Lower leg skin (tissue), 4 donors: ENCODE results near the gene GRIK5. TPM values are rescaled to one million over a fixed set of nuclear protein-coding genes. Genes with fewer than 3 reads are reported as not detected.

Experiments used
- DNase-seq, 2 donors: peaks; one replicate each; pipeline ENCODE4 v3.0.0-alpha.2; 2019; ENCODE audit warnings: low spot score in 2 of 2
- H3K4me3 ChIP-seq: fragments of 200-600 bp; sonication (generic); 2 replicates; pipeline ENCODE4 v1.5.1; 2017; ENCODE audit warnings: mild to moderate bottlenecking, low read depth; ENCODE audit not compliant: poor library complexity, severe bottlenecking
- POLR2A ChIP-seq, 2 donors: fragments of 450-650 bp; IDR thresholded peaks; one replicate each; pipeline ENCODE4 v1.6.1; 2016 to 2017; ENCODE audit warnings: antibody characterized with exemption in 2 of 2, mild to moderate bottlenecking in 1 of 2, moderate library complexity in 1 of 2
- WGBS, 2 donors: methylation state at CpG; one replicate each; pipeline ENCODE4 v1.1.5; 2018; 5-methylcytosine and 5-hydroxymethylcytosine counted together
- intact Hi-C: fragments of 100-400 bp; cut with DNase I; formaldehyde crosslinking; loops from one replicate; pipeline ENCODE4 v1.15.0; 2023; ENCODE audit warnings: low total_unique reads
- total RNA-seq, 4 donors: library from RNA; depleted of rRNA; stranded (reverse); fragments of >200 nt; gene quantifications; one replicate each; pipeline ENCODE4 v1.1.0, GENCODE V29; 2016
- TF ChIP-seq, protein P1 (sequence below), 3 donors: fragments of 450-650 bp; IDR thresholded peaks; one replicate each; pipeline ENCODE4 v1.5.1; 2016; ENCODE audit warnings: antibody characterized with exemption in 3 of 3, mild to moderate bottlenecking in 3 of 3, moderate library complexity in 2 of 3

The GRIK5 gene
- total RNA-seq, 4 donors from 2014 or later, result 0.11 to 1.4 (median 0.82) TPM

DNA sequence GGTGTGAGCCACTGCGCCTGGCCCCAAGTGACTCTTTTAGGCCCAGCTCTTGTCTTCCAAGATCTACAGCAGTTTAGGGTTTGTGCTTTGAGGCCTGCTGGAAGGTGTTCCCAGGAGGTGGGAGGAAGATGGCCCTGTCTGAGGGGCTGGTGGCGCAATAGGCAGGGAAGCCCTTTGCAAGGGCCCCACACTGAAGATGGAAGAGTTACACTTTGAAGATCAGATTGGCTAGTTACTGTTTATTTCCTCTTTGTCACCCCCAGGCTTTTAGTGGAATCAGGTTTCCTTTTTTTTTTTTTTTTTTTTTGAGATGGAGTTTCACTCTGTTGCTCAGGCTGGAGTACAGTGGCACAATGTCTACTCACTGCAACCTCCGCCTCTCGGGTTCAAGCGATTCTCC is 109.0 kb downstream of the GRIK5 start:
- 94 to 98% methylated on average over 5 of the region's 5 CpGs for WGBS, 2 donors
- intact Hi-C loops, result no loop called here
- DNase-seq, result no peak
- TF ChIP-seq, protein P1, sequence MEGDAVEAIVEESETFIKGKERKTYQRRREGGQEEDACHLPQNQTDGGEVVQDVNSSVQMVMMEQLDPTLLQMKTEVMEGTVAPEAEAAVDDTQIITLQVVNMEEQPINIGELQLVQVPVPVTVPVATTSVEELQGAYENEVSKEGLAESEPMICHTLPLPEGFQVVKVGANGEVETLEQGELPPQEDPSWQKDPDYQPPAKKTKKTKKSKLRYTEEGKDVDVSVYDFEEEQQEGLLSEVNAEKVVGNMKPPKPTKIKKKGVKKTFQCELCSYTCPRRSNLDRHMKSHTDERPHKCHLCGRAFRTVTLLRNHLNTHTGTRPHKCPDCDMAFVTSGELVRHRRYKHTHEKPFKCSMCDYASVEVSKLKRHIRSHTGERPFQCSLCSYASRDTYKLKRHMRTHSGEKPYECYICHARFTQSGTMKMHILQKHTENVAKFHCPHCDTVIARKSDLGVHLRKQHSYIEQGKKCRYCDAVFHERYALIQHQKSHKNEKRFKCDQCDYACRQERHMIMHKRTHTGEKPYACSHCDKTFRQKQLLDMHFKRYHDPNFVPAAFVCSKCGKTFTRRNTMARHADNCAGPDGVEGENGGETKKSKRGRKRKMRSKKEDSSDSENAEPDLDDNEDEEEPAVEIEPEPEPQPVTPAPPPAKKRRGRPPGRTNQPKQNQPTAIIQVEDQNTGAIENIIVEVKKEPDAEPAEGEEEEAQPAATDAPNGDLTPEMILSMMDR (IDR thresholded peaks at IDR 0.05), result no peak
- TF ChIP-seq POLR2A (IDR thresholded peaks at IDR 0.05), result no peak
- H3K4me3 ChIP-seq, result no peak overlapping the region

DNA sequence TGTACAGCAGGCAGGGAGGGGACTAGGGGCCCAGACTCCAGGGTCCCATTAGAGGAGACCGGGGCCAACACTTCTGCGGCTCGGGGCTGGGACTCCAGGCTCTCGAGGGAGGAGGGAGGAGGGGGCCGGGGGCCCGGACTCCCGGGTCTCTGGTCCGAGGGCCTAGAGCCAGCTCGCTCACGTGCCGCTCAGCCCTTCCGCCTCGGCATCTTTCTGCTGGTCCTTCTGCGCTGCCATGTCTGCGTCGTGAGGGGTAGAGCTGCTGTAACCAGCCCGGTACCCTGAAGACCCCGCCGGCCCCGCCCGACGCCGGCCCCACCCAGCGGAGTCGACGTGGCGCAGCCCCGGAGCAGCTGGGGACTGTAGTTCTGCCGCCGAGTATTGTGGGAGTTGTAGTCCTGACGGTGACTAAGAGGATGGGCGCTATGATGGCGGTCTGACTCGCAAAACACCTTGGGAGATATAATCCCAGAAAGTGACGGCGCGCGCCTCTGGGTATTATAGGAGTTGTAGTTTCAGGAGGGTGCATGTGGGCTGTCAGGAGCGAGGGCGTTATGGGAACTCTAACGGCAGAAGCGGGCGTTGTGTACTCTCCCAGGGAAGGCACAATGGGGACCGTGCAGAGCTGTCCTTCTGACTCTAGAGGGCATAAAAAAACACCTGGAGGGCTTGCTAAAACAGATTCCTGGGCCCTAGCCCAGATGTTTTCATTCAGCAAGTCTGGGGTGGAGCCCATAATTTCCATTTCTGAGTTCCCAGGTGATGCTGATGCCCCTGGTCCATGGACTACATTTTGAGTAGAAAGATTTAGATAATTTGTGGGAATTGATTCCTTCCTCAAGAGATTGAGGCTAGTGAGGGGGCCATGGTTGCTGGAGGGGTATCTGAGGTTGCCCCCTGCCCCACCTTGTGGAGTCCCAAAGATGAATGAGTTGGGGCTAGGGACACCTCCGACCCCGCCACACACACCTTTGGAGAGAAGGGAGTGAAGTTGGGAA is 110.7 kb downstream of the GRIK5 start, which contains the start of gene RABAC1:
Gene RABAC1, minus strand, starts transcription at position 266 of the 998 bp plus-strand sequence. Its CDS starts 29 bp downstream, at position 237.
- 10 to 12% methylated on average over 18 to 19 of the region's 46 CpGs for WGBS, 2 donors
- intact Hi-C loops, result no loop called here
- TF ChIP-seq, protein P1 (IDR thresholded peaks at IDR 0.05), result no peak
- H3K4me3 ChIP-seq, result peak within 1 kb of the TSS; percentile 89
- peak; percentile 86 to 97 for DNase-seq

DNA sequence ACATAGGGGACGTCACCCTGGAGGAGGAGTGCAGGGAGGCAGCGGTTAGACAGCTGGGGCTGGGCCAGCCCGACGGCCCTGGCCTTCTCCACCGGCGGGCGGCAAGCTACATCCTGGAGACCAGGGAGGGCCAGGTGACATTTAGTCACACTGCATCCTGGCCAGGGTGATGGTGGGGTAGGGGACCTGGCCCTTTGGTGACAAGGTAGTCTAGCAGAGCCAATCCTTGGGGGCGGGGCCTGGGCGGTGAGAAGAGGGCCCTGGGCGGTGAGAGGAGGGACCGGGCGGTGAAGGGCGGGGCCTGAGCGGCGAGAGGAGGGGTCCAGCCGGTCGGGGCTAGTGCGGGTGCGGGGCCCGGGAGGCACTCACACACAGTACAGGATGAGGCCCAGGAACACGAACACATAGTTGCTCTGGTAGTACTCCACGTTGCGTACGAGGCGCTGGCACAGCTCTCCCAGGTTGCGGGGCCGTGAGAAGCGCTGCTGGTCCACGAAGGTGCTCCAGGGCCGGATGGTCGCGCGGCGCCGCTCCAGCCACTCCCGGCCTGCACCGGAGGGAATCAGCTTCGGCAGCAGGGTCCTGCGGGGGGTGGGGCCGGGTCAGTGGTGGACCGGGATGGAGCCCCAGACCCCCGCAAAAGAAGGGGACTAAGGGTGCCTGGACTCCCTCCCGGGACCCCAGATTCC is 111.5 kb downstream of the GRIK5 start:
- 1 to 3% methylated on average over 29 to 41 of the region's 43 CpGs for WGBS, 2 donors
- peak; percentile 73 to 97 for DNase-seq
- H3K4me3 ChIP-seq, result peak overlapping the region; percentile 89
- intact Hi-C loops, result no loop called here
- TF ChIP-seq POLR2A (IDR thresholded peaks at IDR 0.05), result no peak
- TF ChIP-seq, protein P1 (IDR thresholded peaks at IDR 0.05), result no peak

DNA sequence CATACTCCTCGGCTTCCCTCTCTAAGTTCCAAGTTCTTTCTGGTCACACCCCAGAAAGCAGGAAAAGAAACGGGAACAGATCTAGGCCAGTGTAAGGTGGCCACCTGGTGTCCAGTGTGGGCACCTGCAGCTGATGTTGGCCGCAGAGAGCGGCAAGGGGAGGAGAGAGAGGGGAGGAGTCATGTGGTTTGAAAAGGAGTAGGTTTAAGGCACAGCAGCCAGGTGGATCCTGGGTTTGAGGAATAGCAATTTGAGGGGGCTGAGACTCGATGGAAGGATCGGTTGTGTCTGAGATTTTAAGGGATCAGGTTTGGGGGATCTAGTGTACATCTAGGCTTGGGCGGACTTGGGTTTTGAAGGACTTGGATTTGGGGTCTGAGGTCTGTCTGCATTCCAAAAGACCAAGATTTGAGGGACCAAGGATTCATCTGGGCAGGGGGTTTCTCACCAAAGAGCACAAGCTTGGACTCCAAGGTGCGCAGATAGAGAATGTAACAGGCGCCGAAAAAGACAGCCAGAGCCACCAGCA is 112.1 kb downstream of the GRIK5 start:
- 25 to 37% methylated on average over 10 of the region's 10 CpGs for WGBS, 2 donors
- H3K4me3 ChIP-seq, result no peak overlapping the region
- intact Hi-C loops, result no loop called here
- no peak for DNase-seq
- TF ChIP-seq, protein P1 (IDR thresholded peaks at IDR 0.05), result no peak
- TF ChIP-seq POLR2A (IDR thresholded peaks at IDR 0.05), result no peak

DNA sequence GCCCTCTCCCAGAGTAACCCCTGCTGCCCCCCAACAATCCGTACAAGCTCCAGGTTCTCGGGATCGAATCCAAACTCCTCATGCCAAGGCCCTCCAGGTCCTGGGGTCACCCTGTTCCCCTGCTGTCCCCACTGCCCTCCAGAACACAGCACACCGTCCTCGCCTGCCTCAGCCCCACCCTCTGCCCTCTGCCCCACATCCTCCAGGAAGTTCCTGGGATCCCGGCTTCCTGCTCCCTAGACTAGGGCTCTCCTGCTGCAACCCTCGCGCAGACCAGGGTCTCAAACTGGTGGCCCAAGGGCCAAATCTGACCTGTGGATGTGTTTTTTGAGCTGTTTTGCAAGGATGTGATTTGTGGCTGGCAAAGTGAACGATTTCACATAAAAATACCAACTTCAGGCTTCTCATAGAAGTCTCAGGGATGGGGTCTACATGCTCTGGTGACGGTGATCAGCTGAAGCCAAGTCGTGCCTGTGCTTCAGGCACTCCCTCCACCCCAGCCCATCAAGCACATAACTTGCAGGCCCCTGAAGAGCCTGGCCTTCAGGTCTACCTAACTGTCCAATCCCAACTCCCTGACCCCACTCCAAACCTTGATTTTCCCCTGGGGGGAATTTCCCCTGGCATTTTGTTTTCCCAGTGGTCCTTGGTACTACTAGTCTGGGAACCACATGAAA is 112.7 kb downstream of the GRIK5 start:
- no peak for TF ChIP-seq POLR2A (IDR thresholded peaks at IDR 0.05)
- TF ChIP-seq, protein P1 (IDR thresholded peaks at IDR 0.05), result no peak
- no peak overlapping the region for H3K4me3 ChIP-seq
- WGBS, 2 donors, result 77 to 81% methylated on average over 11 of the region's 11 CpGs
- intact Hi-C loops, result no loop called here
- no peak for DNase-seq
